Adrenal gland (tissue), 5 donors: ENCODE data around the gene C19orf73.

Experiments used
- CTCF ChIP-seq, 6 experiments: fragments of 450-650 bp in 4 of 6; fragments of 200-600 bp in 2 of 6; sonication (generic) in 1 of 6; IDR thresholded peaks; 1 replicate in 5 of 6; 2 replicates in 1 of 6; pipeline versions ENCODE4 v1.5.1 to v1.8.0; 2016 to 2021; ENCODE audit warnings: antibody characterized with exemption in 6 of 6, mild to moderate bottlenecking in 2 of 6, moderate library complexity in 1 of 6
- POLR2A ChIP-seq, 2 donors: fragments of 450-650 bp; IDR thresholded peaks; one replicate each; pipeline ENCODE4 v1.6.1; 2017; ENCODE audit warnings: antibody characterized with exemption in 2 of 2, mild to moderate bottlenecking in 2 of 2, moderate library complexity in 1 of 2
- donor health status: DM: no; HTN: no; CAD: no.

DNA sequence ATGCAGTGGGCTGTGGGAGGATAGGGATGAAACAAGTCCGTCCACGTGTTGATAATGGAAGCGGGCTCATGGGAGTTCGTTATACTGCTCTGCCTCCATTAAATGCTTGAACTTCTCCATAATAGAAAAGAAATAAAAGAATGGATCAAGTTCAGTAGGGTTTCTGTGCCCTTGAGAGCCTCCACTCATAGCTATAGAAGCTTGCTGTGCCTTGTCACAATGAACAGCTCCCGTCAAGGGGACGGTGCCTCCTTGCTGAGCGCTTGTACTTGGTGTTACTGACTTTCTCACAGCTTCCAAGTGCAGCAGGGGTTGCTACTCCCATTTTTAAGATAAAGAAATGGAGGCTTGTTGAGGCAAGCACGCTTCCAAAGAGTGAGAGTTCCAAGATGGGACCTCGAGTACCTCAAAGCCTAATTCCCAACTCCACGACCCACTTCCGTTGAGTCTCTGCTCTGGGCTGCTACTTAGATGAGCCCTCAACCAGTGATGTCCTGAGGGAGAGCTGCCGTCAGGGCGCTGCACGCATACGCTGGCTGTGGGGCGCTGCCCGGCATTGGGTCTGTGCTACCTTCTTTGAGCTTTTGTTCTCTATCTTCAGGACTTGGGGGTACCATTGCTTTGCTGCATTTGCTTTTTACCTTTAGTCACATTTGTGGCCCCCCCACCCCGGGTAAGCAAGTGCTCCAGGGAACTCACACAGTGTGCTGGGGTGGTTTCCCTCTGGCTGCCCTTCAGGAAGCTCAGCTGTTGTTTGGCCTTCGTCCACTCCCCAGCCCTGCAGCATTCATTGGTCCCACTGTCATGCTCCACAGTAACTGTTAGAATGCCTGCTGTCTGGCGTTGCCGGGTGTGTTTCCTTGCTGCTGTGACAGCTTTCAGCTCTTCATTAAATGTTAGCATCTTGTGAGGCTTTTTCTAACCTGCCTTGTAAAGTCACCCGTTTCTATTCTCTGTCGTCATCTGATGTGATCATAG, 24.1 kb downstream of the C19orf73 start:
- no peak for TF ChIP-seq CTCF (IDR thresholded peaks at IDR 0.05)
- no peak for TF ChIP-seq POLR2A (IDR thresholded peaks at IDR 0.05)
